HG02870 (cell line): ENCODE measurements around the gene FAM124A.
"Not testable (repeated sequence)": the region's sequence is repeated elsewhere in the genome, so short reads cannot be mapped to it uniquely, and the experiment has no call there.

ENCODE experiments used
- ATAC-seq: cut with Tn5 transposase; IDR thresholded peaks from one replicate; pipeline ENCODE4 v1.9.1; 2021; ENCODE audit warnings: mild to moderate bottlenecking, moderate library complexity; ENCODE audit not compliant: unreplicated experiment

FAM124A gene

GRCh38 chr13:51262501-51263211, 40.5 kb downstream of the FAM124A start:
- no peak for ATAC-seq

GRCh38 chr13:51266642-51267041, 44.4 kb downstream of the FAM124A start:
- no peak for ATAC-seq

GRCh38 chr13:51267622-51268021, 45.4 kb downstream of the FAM124A start:
- ATAC-seq, result no peak

- ATAC-seq, result no peak
Measured at GRCh38 chr13:51269039-51269438, 46.8 kb downstream of the FAM124A start.

GRCh38 chr13:51270623-51271415, 48.6 kb downstream of the FAM124A start:
- ATAC-seq, result no peak

GRCh38 chr13:51271528-51272085, 49.4 kb downstream of the FAM124A start:
- no peak for ATAC-seq

GRCh38 chr13:51275101-51275500, 52.9 kb downstream of the FAM124A start:
- no peak for ATAC-seq

- ATAC-seq, result no peak
Measured at GRCh38 chr13:51276636-51277035, 54.4 kb downstream of the FAM124A start.

GRCh38 chr13:51277928-51278327, 55.7 kb downstream of the FAM124A start:
- no peak for ATAC-seq

- no peak for ATAC-seq
Measured at GRCh38 chr13:51278426-51279130, 56.4 kb downstream of the FAM124A start.

GRCh38 chr13:51280379-51280940, 58.3 kb downstream of the FAM124A start:
- ATAC-seq, result no peak

GRCh38 chr13:51282322-51282721, 60.1 kb downstream of the FAM124A start:
- ATAC-seq, result no peak

GRCh38 chr13:51282923-51283322, 60.7 kb downstream of the FAM124A start:
- ATAC-seq, result not testable (repeated sequence)

- ATAC-seq, result no peak
Measured at GRCh38 chr13:51283371-51283770, 61.2 kb downstream of the FAM124A start.

GRCh38 chr13:51284339-51284738, 62.1 kb downstream of the FAM124A start:
- no peak for ATAC-seq

GRCh38 chr13:51286135-51287002, 64.2 kb downstream of the FAM124A start:
- peak; percentile 76 for ATAC-seq

GRCh38 chr13:51287758-51288157, 65.6 kb downstream of the FAM124A start:
- ATAC-seq, result no peak

GRCh38 chr13:51288254-51288653, 66.1 kb downstream of the FAM124A start:
- ATAC-seq, result not testable (repeated sequence)

GRCh38 chr13:51291341-51291740, 69.1 kb downstream of the FAM124A start:
- no peak for ATAC-seq

GRCh38 chr13:51292000-51292565, 69.9 kb downstream of the FAM124A start:
- no peak for ATAC-seq
